Mesenchymal stem cell (in vitro differentiated cells and primary cell): ENCODE data around the gene RANBP1.

Experiments used
- DNase-seq: peaks from one replicate; pipeline ENCODE4 v3.0.0-alpha.2; 2013
- H2AFZ ChIP-seq: one replicate; pipeline ENCODE4 v1.6.1; 2013; ENCODE audit warnings: low read depth, mild to moderate bottlenecking, control low read depth, inconsistent platforms, low read length, moderate library complexity
- H2AK5ac ChIP-seq: 2 replicates; pipeline ENCODE4 v1.6.1; 2013; ENCODE audit warnings: low read length, moderate library complexity, mild to moderate bottlenecking, inconsistent platforms; ENCODE audit not compliant: severe bottlenecking
- H2BK120ac ChIP-seq: one replicate; pipeline ENCODE4 v1.6.1; 2013; ENCODE audit warnings: low read depth, mild to moderate bottlenecking, inconsistent platforms, low read length, moderate library complexity
- H2BK12ac ChIP-seq, 2 experiments: one replicate each; pipeline ENCODE4 v1.6.1; 2013; ENCODE audit warnings: inconsistent platforms in 2 of 2, low read length in 2 of 2, mild to moderate bottlenecking in 2 of 2, moderate library complexity in 2 of 2, control low read depth in 1 of 2
- H2BK15ac ChIP-seq: one replicate; pipeline ENCODE4 v1.6.1; 2013; ENCODE audit warnings: mild to moderate bottlenecking, low read depth, inconsistent platforms; ENCODE audit not compliant: poor library complexity, severe bottlenecking
- H2BK5ac ChIP-seq: 2 replicates; pipeline ENCODE4 v1.6.1; 2013; ENCODE audit warnings: low read depth, mild to moderate bottlenecking, low read length, control low read depth, inconsistent platforms; ENCODE audit not compliant: poor library complexity, severe bottlenecking
- H3K14ac ChIP-seq, 2 experiments: one replicate each; pipeline ENCODE4 v1.6.1; 2013; ENCODE audit warnings: inconsistent platforms in 2 of 2, low read length in 2 of 2, control low read depth in 1 of 2, mild to moderate bottlenecking in 1 of 2, moderate library complexity in 1 of 2
- H3K18ac ChIP-seq, 2 experiments: one replicate each; pipeline ENCODE4 v1.6.1; 2013; ENCODE audit warnings: inconsistent platforms in 2 of 2, low read length in 2 of 2, control low read depth in 1 of 2, low read depth in 1 of 2, mild to moderate bottlenecking in 1 of 2
- H3K23ac ChIP-seq, 2 experiments: one replicate each; pipeline ENCODE4 v1.6.1; 2013; ENCODE audit warnings: inconsistent platforms in 2 of 2, low read length in 2 of 2, mild to moderate bottlenecking in 2 of 2, moderate library complexity in 2 of 2, control low read depth in 1 of 2
- H3K27ac ChIP-seq: 2 replicates; pipeline ENCODE4 v1.5.1; 2013; ENCODE audit warnings: mild to moderate bottlenecking, moderate library complexity, low read length, control low read depth, inconsistent platforms; ENCODE audit not compliant: poor library complexity, severe bottlenecking
- H3K27me3 ChIP-seq, 2 experiments: 2 replicates each; pipeline versions ENCODE4 v1.6.1 to v1.7.0; 2013; ENCODE audit warnings: low read length in 2 of 2, mild to moderate bottlenecking in 2 of 2, moderate library complexity in 2 of 2, control low read depth in 1 of 2, inconsistent platforms in 1 of 2; ENCODE audit not compliant: control insufficient read depth in 1 of 2, insufficient read depth in 1 of 2
- H3K36me3 ChIP-seq, 2 experiments: 2 replicates each; pipeline versions ENCODE4 v1.6.1 to v1.7.0; 2013; ENCODE audit warnings: low read length in 2 of 2, control low read depth in 1 of 2, inconsistent platforms in 1 of 2, low read depth in 1 of 2, mild to moderate bottlenecking in 1 of 2; ENCODE audit not compliant: insufficient read depth in 2 of 2, control insufficient read depth in 1 of 2
- H3K4ac ChIP-seq, 2 experiments: one replicate each; pipeline ENCODE4 v1.6.1; 2013; ENCODE audit warnings: inconsistent platforms in 2 of 2, low read length in 2 of 2, mild to moderate bottlenecking in 2 of 2, moderate library complexity in 2 of 2, control low read depth in 1 of 2, low read depth in 1 of 2
- H3K4me1 ChIP-seq: 2 replicates; pipeline ENCODE4 v1.6.1; 2013; ENCODE audit warnings: low read depth, low read length, control low read depth; ENCODE audit not compliant: control insufficient read depth, insufficient read depth
- H3K4me2 ChIP-seq: 2 replicates; pipeline ENCODE4 v1.6.1; 2013; ENCODE audit warnings: low read length, mild to moderate bottlenecking, inconsistent platforms; ENCODE audit not compliant: poor library complexity, severe bottlenecking
- H3K4me3 ChIP-seq, 2 experiments: 2 replicates each; pipeline versions ENCODE4 v1.5.1 to v1.7.0; 2013; ENCODE audit warnings: low read length in 2 of 2, mild to moderate bottlenecking in 2 of 2, control low read depth in 1 of 2, low read depth in 1 of 2; ENCODE audit not compliant: insufficient read depth in 1 of 2
- H3K79me1 ChIP-seq: replicated peaks from 2 replicates; pipeline ENCODE4 v1.6.1; 2013; ENCODE audit warnings: mild to moderate bottlenecking, control low read depth, low read length, inconsistent platforms; ENCODE audit not compliant: poor library complexity, severe bottlenecking
- H3K9ac ChIP-seq: 2 replicates; pipeline ENCODE4 v1.7.0; 2013; ENCODE audit warnings: mild to moderate bottlenecking, low read length, moderate library complexity
- H3K9me3 ChIP-seq: 2 replicates; pipeline ENCODE4 v1.7.0; 2013; ENCODE audit warnings: mild to moderate bottlenecking, low read length; ENCODE audit not compliant: control insufficient read depth
- H4K8ac ChIP-seq: one replicate; pipeline ENCODE4 v1.6.1; 2013; ENCODE audit warnings: inconsistent platforms, mild to moderate bottlenecking, low read length, moderate library complexity
- H4K91ac ChIP-seq: one replicate; pipeline ENCODE4 v1.6.1; 2013; ENCODE audit warnings: mild to moderate bottlenecking, low read length, inconsistent platforms
- WGBS: methylation state at CpG from one replicate; pipeline ENCODE4 v1.1.7; 2013; ENCODE audit warnings: mixed read lengths; 5-methylcytosine and 5-hydroxymethylcytosine counted together

Gene RANBP1

DNA sequence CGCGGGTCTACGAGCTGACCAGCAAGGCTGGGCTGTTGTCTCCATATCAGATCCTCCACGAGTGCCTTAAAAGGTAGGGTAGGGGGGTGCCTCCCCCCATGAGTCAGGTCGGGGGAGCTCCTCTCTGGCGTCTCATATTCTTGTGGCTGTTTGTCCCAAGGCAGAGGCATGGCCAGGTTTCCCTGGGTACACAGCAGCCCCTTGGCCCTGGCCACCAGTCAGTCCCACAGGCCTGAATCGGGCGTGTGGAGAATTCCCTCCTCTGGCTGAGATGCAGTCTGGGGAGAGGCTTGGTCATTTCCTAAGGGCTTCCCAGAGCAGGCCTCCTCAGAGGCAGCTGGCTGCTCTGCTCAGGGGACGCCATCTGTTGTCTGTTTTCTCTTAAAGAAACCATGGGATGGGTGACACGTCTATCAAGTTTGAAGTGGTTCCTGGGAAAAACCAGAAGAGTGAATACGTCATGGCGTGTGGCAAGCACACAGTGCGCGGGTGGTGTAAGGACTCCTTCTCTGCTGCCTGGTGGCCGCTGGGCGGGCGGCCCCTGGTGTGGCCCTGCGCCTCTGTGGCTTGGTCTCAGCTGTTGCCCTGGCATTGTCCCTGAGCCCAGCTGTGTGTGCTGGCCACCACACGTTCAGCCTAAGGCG is 9.6 kb upstream of the RANBP1 start:
- Histone ChIP-seq H2BK120ac (no peak overlapping the region), H3K4ac (no peak overlapping the region), H2BK5ac (no peak overlapping the region), H4K91ac (no peak overlapping the region), H3K9me3 (no peaks in the 10 kb centered on the region), H3K4me1 (peaks cover 17% of the 10 kb centered on the region), H2AFZ (no peak overlapping the region), H3K14ac (no peak overlapping the region), H3K36me3 (peaks cover 81 to 91% of the 10 kb centered on the region in 2 experiments), H3K18ac (no peak overlapping the region), H3K4me2 (no peak overlapping the region), H3K79me1 (peaks cover 34% of the 10 kb centered on the region), H2AK5ac (no peak overlapping the region), H3K4me3 (no peak overlapping the region), H3K9ac (no peak overlapping the region), H2BK15ac (no peak overlapping the region), H3K27ac (no peak overlapping the region), H3K23ac (no peak overlapping the region), H3K27me3 (no peaks in the 10 kb centered on the region), H2BK12ac (no peak overlapping the region), H4K8ac (no peak overlapping the region)
- WGBS, result 96% methylated on average over 20 of the region's 20 CpGs
- DNase-seq, result no peak

GRCh38 chr22:20106849-20107237 is 9.1 kb upstream of the RANBP1 start:
- no peaks in the 10 kb centered on the region for H3K9me3 ChIP-seq
- H3K27me3 ChIP-seq, result no peaks in the 10 kb centered on the region
- H3K79me1 ChIP-seq, result peaks cover 34% of the 10 kb centered on the region
- no peak overlapping the region for H3K27ac ChIP-seq
- 95% methylated on average over 10 of the region's 10 CpGs for WGBS
- H3K4ac ChIP-seq, result no peak overlapping the region
- no peak overlapping the region for H3K4me2 ChIP-seq
- no peak overlapping the region for H4K91ac ChIP-seq
- H3K14ac ChIP-seq, result no peak overlapping the region
- H3K4me1 ChIP-seq, result peaks cover 18% of the 10 kb centered on the region
- no peak overlapping the region for H2BK12ac ChIP-seq
- H2AK5ac ChIP-seq, result no peak overlapping the region
- H3K36me3 ChIP-seq, result peaks cover 82 to 90% of the 10 kb centered on the region in 2 experiments
- no peak overlapping the region for H3K18ac ChIP-seq
- no peak overlapping the region for H4K8ac ChIP-seq
- H3K23ac ChIP-seq, result no peak overlapping the region
- H3K9ac ChIP-seq, result no peak overlapping the region
- no peak for DNase-seq
- H2BK120ac ChIP-seq, result no peak overlapping the region
- no peak overlapping the region for H2BK15ac ChIP-seq
- no peak overlapping the region for H2AFZ ChIP-seq
- no peak overlapping the region for H2BK5ac ChIP-seq
- no peak overlapping the region for H3K4me3 ChIP-seq

- no peak overlapping the region for H2BK5ac ChIP-seq
- no peaks in the 10 kb centered on the region for H3K9me3 ChIP-seq
These were observed 8.4 kb upstream of the RANBP1 start for GRCh38 chr22:20107471-20107901.

DNA sequence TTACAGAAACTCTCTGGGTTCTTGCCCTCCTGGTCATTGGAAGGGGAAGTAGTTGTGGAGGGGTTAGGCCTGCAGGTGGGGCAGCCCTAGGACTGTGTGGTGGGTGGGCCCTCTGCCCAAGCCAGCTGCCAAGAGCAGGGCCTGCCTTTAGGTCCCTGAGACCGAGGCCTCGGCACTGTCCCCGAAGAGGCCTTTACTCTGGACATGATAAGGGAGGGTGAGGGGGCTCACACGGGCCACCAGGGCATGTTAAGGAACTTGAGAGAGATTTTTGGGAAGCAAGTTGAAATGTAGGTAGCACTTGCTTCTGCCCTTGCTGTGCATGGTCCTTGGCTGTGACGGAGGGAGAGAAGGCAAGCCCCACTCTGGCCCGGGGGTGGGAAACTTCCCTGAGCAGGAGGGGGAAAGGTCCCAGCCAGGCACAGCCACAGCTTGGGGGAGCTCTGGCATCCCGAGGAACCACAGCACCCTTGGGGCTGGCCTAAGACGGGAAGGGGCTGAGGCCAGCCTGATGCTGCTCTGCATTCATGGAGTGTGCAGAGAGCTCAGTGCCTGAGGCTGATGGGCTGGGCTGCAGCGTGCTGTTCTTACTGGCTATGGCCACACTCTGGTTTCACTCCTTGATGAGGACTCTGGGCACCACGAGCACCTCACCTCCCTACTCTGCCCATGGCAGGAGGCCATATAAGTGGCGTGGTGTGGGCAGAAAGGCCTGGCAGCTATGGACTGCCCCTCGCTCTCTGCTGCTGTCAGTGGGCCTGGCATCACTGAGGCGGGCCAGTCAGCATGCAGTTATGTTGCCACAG is 7.8 kb upstream of the RANBP1 start:
- H2BK5ac ChIP-seq, result no peak overlapping the region
- H3K79me1 ChIP-seq, result peaks cover 41% of the 10 kb centered on the region
- H3K18ac ChIP-seq, result no peak overlapping the region
- WGBS, result 94% methylated on average over 13 of the region's 13 CpGs
- H3K9ac ChIP-seq, result no peak overlapping the region
- no peak overlapping the region for H3K27ac ChIP-seq
- no peak overlapping the region for H3K23ac ChIP-seq
- H2BK12ac ChIP-seq, result no peak overlapping the region
- no peaks in the 10 kb centered on the region for H3K27me3 ChIP-seq
- no peak overlapping the region for H2BK15ac ChIP-seq
- no peak overlapping the region for H2AK5ac ChIP-seq
- H4K91ac ChIP-seq, result no peak overlapping the region
- peaks cover 90 to 94% of the 10 kb centered on the region in 2 experiments for H3K36me3 ChIP-seq
- no peak overlapping the region for H3K4me3 ChIP-seq
- H3K4me1 ChIP-seq, result peaks cover 23% of the 10 kb centered on the region
- no peak overlapping the region for H4K8ac ChIP-seq
- no peak overlapping the region for H3K14ac ChIP-seq
- no peak overlapping the region for H3K4ac ChIP-seq
- no peak overlapping the region for H2BK120ac ChIP-seq
- no peak overlapping the region for H3K4me2 ChIP-seq
- H2AFZ ChIP-seq, result no peak overlapping the region
- no peak for DNase-seq
- no peaks in the 10 kb centered on the region for H3K9me3 ChIP-seq

More at GRCh38 chr22:20107471-20107901, 8.4 kb upstream of the RANBP1 start:
- Histone ChIP-seq H3K36me3 (peaks cover 84 to 90% of the 10 kb centered on the region in 2 experiments), H3K27ac (no peak overlapping the region), H3K27me3 (no peaks in the 10 kb centered on the region), H3K9ac (no peak overlapping the region), H3K4me2 (no peak overlapping the region), H3K4ac (no peak overlapping the region), H2BK120ac (no peak overlapping the region), H3K79me1 (peaks cover 36% of the 10 kb centered on the region), H4K8ac (no peak overlapping the region), H2AFZ (no peak overlapping the region), H3K23ac (no peak overlapping the region), H4K91ac (no peak overlapping the region), H2BK12ac (no peak overlapping the region), H2BK15ac (no peak overlapping the region), H3K4me1 (peaks cover 23% of the 10 kb centered on the region), H3K18ac (no peak overlapping the region), H2AK5ac (no peak overlapping the region), H3K4me3 (no peak overlapping the region), H3K14ac (no peak overlapping the region)
- DNase-seq, result no peak
- over 99% methylated on average over 7 of the region's 7 CpGs for WGBS
